ENCODE data around the gene DCC.

The DCC gene

DNA sequence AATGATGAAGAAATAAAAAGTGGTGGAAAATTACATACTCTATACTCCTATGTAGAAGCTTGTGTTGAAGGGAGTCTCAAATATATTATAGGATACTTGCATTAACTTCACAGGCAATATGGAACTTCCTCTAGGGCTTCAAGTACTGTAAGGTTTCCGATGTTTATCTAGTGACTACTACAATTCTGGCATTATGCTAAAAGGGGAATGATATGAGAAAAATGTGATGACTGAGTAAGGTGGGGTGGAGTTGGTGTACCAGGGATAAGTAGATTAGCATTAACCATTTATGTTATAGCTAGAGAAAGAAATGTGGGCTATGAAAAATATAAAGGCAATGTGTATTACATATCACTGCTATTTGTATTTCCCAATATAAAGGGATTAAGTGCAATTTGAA, 229.5 kb downstream of the DCC start:
- Histone ChIP-seq H3K9me3 (ENCODE audit: insufficient read depth, low read depth, low read length) (no peaks in the 10 kb centered on the region), H3K4me2 (ENCODE audit: low read depth, low read length, poor library complexity, severe bottlenecking) (no peak overlapping the region), H2AFZ (ENCODE audit: low read length) (no peak overlapping the region)

DNA sequence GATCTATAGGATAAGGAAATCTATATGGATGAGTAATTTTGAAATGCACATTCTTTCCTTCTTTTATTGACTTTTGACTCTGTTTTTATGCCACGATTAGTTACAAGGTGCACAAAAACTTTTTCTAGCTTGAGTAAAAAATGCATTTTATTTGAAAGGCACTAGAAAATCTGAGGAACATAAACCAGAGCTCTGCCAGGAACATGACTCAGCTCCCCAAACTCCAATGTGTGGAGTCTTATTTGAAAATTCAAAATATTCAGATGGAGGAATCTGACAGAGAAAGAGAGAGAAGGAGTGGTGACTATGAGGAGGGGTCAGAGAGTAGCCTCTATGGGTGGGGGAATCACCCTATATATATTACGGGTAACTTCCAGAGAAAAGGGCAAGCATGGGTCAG, 231.0 kb downstream of the DCC start:
- H3K9me2 ChIP-seq (replicated peaks; ENCODE audit: low read depth, low read length) = no peaks in the 10 kb centered on the region
- H3K4me3 ChIP-seq (ENCODE audit: low read length, poor library complexity, severe bottlenecking) = no peak overlapping the region
- H3K9ac ChIP-seq (ENCODE audit: low read depth, low read length, poor library complexity, severe bottlenecking) = no peak overlapping the region
- no peaks in the 10 kb centered on the region for H3K79me2 ChIP-seq (ENCODE audit: insufficient read depth, low read length)
- no peaks in the 10 kb centered on the region for H3K36me3 ChIP-seq (ENCODE audit: insufficient read depth, low read length)
- H3K9me3 ChIP-seq (ENCODE audit: insufficient read depth, low read depth, low read length) = no peaks in the 10 kb centered on the region
- H3K4me2 ChIP-seq (ENCODE audit: low read depth, low read length, poor library complexity, severe bottlenecking) = no peak overlapping the region
- H3F3A ChIP-seq (ENCODE audit: low read depth) = no peaks in the 10 kb centered on the region
- no peaks in the 10 kb centered on the region for H3K27me3 ChIP-seq (ENCODE audit: insufficient read depth, low read length, poor library complexity, severe bottlenecking)
- no peaks in the 10 kb centered on the region for H4K20me1 ChIP-seq (ENCODE audit: insufficient read depth, low read length, poor library complexity, severe bottlenecking)
- H3K4me1 ChIP-seq (ENCODE audit: insufficient read depth, low read length, poor library complexity, severe bottlenecking) = no peaks in the 10 kb centered on the region
- TF ChIP-seq, protein P1, sequence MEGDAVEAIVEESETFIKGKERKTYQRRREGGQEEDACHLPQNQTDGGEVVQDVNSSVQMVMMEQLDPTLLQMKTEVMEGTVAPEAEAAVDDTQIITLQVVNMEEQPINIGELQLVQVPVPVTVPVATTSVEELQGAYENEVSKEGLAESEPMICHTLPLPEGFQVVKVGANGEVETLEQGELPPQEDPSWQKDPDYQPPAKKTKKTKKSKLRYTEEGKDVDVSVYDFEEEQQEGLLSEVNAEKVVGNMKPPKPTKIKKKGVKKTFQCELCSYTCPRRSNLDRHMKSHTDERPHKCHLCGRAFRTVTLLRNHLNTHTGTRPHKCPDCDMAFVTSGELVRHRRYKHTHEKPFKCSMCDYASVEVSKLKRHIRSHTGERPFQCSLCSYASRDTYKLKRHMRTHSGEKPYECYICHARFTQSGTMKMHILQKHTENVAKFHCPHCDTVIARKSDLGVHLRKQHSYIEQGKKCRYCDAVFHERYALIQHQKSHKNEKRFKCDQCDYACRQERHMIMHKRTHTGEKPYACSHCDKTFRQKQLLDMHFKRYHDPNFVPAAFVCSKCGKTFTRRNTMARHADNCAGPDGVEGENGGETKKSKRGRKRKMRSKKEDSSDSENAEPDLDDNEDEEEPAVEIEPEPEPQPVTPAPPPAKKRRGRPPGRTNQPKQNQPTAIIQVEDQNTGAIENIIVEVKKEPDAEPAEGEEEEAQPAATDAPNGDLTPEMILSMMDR (conservative IDR thresholded peaks at IDR 0.05; ENCODE audit: low read length) = no peak
- no peak overlapping the region for H2AFZ ChIP-seq (ENCODE audit: low read length)

More for the DNA sequence above, 229.5 kb downstream of the DCC start:
- Histone ChIP-seq H3K27me3 (ENCODE audit: insufficient read depth, low read length, poor library complexity, severe bottlenecking) (no peaks in the 10 kb centered on the region), H3K36me3 (ENCODE audit: insufficient read depth, low read length) (no peaks in the 10 kb centered on the region), H4K20me1 (ENCODE audit: insufficient read depth, low read length, poor library complexity, severe bottlenecking) (no peaks in the 10 kb centered on the region), H3F3A (ENCODE audit: low read depth) (no peaks in the 10 kb centered on the region), H3K79me2 (ENCODE audit: insufficient read depth, low read length) (no peaks in the 10 kb centered on the region), H3K4me1 (ENCODE audit: insufficient read depth, low read length, poor library complexity, severe bottlenecking) (no peaks in the 10 kb centered on the region), H3K4me3 (ENCODE audit: low read length, poor library complexity, severe bottlenecking) (no peak overlapping the region), H3K9me2 (replicated peaks; ENCODE audit: low read depth, low read length) (no peaks in the 10 kb centered on the region), H3K9ac (ENCODE audit: low read depth, low read length, poor library complexity, severe bottlenecking) (no peak overlapping the region)
- no peak for TF ChIP-seq EZH2phosphoT487 (IDR thresholded peaks at IDR 0.05; ENCODE audit: borderline replicate concordance)

DNA sequence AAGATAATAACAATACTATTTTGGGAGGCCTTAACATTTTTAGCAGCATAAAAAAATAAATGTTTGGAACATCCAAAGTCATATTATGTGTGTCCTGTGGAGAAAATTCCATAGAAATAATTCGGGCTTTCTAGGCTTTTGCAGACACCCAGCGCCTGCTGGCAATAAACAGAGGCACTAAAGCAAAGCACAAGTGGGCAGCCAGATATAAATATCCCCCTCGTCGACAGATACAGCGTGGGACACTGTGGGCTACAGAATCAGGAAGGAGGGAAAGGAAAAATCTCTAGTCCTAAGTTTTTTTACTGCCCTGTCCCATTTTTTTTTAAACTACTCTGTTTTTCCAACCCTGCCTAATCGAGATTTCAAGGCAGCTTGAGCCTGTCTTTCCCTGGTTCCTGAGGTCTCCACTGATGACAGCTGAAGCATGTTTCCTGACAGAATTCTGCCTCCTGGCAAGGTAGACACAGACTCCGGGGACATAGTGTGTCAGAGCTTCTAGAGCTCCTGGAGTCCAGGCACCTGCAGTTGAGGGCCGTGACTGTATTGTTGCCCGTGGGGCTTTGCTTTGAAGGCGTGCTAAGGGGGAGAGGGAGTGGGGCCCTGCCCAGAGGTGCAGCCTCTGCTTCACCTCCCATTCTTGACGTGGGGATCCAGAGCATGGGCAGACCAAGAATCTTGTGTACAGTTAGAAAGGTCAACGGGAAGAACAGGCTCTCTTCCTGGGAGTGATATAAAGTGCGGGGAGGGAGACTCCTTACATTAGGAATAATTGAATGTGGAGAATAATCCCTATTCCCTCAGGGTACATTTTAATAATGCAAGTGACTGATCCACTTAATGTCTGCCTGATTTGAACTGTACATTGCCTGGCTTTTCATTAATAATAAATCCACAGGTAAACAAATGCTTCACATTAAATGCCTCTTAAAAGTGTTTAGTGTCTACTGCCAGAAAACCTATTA, 232.3 kb downstream of the DCC start:
- Histone ChIP-seq H4K20me1 (ENCODE audit: insufficient read depth, low read length, poor library complexity, severe bottlenecking) (no peaks in the 10 kb centered on the region), H3F3A (ENCODE audit: low read depth) (no peaks in the 10 kb centered on the region), H3K9me3 (ENCODE audit: insufficient read depth, low read depth, low read length) (no peaks in the 10 kb centered on the region), H3K9me2 (replicated peaks; ENCODE audit: low read depth, low read length) (no peaks in the 10 kb centered on the region), H3K36me3 (ENCODE audit: insufficient read depth, low read length) (no peaks in the 10 kb centered on the region), H2AFZ (ENCODE audit: low read length) (no peak overlapping the region), H3K9ac (ENCODE audit: low read depth, low read length, poor library complexity, severe bottlenecking) (no peak overlapping the region), H3K27me3 (ENCODE audit: insufficient read depth, low read length, poor library complexity, severe bottlenecking) (no peaks in the 10 kb centered on the region), H3K4me1 (ENCODE audit: insufficient read depth, low read length, poor library complexity, severe bottlenecking) (no peaks in the 10 kb centered on the region), H3K4me2 (ENCODE audit: low read depth, low read length, poor library complexity, severe bottlenecking) (no peak overlapping the region), H3K79me2 (ENCODE audit: insufficient read depth, low read length) (no peaks in the 10 kb centered on the region), H3K4me3 (ENCODE audit: low read length, poor library complexity, severe bottlenecking) (no peak overlapping the region)
- TF ChIP-seq, protein P1 (conservative IDR thresholded peaks at IDR 0.05; ENCODE audit: low read length) = no peak
- TF ChIP-seq EZH2phosphoT487 (IDR thresholded peaks at IDR 0.05; ENCODE audit: borderline replicate concordance) = no peak

All from Loucy (cell line).